NB4 (cell line): ENCODE measurements around the gene KCNQ2.

ENCODE experiments used
- DNase-seq: peaks from one replicate; pipeline ENCODE4 v3.0.0; 2010; ENCODE audit warnings: low read depth
- H3K4me3 ChIP-seq: one replicate; pipeline ENCODE4 v1.5.1; 2011; ENCODE audit warnings: mild to moderate bottlenecking, low read depth, low read length, moderate library complexity
- CTCF ChIP-seq: IDR thresholded peaks from one replicate; pipeline ENCODE4 v1.5.1; 2012; ENCODE audit warnings: low read depth, low read length
- MAX ChIP-seq: IDR thresholded peaks from 2 replicates; pipeline ENCODE4 v1.6.1; 2011; ENCODE audit warnings: low read depth, low read length
- MYC ChIP-seq: IDR thresholded peaks from 2 replicates; pipeline ENCODE4 v1.6.1; 2011; ENCODE audit warnings: low read depth, low read length
- POLR2A ChIP-seq: IDR thresholded peaks from 2 replicates; pipeline ENCODE4 v1.6.1; 2011; ENCODE audit warnings: mild to moderate bottlenecking; ENCODE audit not compliant: insufficient read length; ENCODE audit errors: extremely low read depth

The KCNQ2 gene

GRCh38 chr20:63477061-63477616 lies 4.7 kb upstream of the KCNQ2 start:
- no peak for DNase-seq
- H3K4me3 ChIP-seq = no peak overlapping the region
- TF ChIP-seq CTCF (no peak), MAX (no peak), POLR2A (no peak), MYC (no peak)

- no peak overlapping the region for H3K4me3 ChIP-seq
- TF ChIP-seq MAX (no peak), POLR2A (no peak), MYC (no peak), CTCF (no peak)
- DNase-seq = peak; percentile 55
Observed at GRCh38 chr20:63475209-63475608, 2.8 kb upstream of the KCNQ2 start.

GRCh38 chr20:63473555-63474449 lies 1.3 kb upstream of the KCNQ2 start:
- H3K4me3 ChIP-seq = no peak overlapping the region
- TF ChIP-seq MYC (no peak), MAX (no peak), CTCF (no peak)
- peak; percentile 37 for DNase-seq

GRCh38 chr20:63472862-63473390 lies 471 bp upstream of the KCNQ2 start:
- DNase-seq = no peak
- TF ChIP-seq CTCF (no peak), MAX (no peak), MYC (no peak), POLR2A (no peak)
- no peak overlapping the region for H3K4me3 ChIP-seq

- no peak for DNase-seq
- TF ChIP-seq MYC = no peak
- no peak for TF ChIP-seq CTCF
- TF ChIP-seq POLR2A = no peak
- no peak for TF ChIP-seq MAX
- H3K4me3 ChIP-seq = no peak overlapping the region
Observed at GRCh38 chr20:63471717-63471980, 806 bp downstream of the KCNQ2 start.
